GM21526 (cell line): ENCODE data around the gene PHTF2.
"Not testable (repeated sequence)": the region's sequence is repeated elsewhere in the genome, so short reads cannot be mapped to it uniquely, and the experiment has no call there.

Experiments
- ATAC-seq: cut with Tn5 transposase; IDR thresholded peaks from one replicate; pipeline ENCODE4 v1.9.1; 2021; ENCODE audit warnings: moderate library complexity; ENCODE audit not compliant: unreplicated experiment, low FRiP score

The PHTF2 gene

DNA sequence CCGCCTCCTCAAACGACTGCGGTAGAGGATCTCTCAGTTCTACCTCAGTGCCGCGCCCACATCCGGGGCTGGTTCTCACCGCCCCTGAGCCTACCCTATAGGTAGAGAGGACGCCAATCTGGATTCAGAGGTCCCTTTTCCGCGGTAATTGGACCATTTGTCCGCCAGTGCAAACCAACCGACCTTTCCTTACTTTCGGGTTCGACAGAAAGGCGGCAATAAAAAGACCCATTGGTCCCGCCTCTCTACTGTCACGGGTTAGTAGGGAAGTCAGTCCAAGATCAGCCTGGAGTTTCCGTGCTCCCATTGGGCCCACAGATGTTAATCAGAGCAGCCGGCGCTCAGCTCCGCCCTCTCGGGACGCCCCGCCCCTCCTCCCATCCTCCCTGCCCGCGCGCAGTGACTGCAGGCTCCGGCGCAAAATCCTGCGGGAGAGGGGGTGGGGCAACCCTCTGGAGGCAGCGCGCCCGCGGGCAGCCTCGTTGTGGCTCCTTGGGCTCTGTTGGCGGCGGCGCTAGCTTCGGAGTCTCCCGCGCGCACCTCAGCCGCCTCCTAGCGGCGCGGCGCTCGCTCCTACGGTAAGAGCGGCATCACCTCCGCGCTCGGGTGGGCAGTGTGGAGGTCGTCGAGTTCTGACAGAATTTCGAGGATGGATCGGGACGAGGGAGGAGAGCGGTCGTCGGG is at the start of gene PHTF2, which contains the start of gene TMEM60:
PHTF2 (plus strand) TSS at position 380 of the 684 bp plus-strand sequence.
TMEM60 (minus strand) TSS at position 41 of the 684 bp plus-strand sequence. CDS start 4,061 bp downstream, outside the sequence.
- peak; percentile 89 for ATAC-seq

DNA sequence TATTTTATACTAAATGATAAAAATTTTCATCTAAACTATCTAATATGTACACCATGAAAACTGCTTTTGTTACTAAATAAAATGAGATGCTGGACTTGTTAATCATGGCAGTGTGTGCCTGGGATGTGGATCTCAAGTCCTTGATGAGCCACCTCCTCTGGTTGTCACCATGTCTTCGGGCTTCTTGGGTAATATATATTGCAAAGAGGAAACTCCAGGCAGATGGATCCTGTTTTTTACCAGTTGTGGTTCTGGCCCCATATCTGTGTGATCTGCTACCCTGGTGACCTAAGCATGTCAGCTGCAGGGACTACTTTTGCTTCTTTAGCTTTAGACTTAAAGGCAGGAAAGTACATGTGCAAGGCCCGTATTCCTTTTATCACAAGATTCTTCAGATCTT is 46.6 kb upstream of the PHTF2 start:
- no peak for ATAC-seq

DNA sequence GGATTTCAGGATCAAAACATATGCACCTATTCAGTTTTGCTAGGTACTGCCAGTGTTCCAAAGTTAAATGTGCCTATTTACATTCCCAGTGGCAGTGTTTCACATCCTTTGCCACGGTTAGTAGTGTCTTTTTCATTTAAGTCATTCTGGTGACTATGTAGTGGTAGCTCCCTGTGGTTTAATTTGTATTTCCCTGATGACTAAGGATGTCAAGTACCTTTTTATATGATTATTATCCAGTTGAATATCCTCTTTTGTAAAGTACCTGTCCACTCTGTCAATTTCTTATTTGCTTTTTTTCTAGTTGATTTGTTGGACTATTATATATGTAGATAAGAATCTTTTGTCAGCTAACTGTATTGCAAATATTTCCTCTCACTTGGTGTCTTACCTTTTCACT is 45.4 kb upstream of the PHTF2 start:
- ATAC-seq = no peak

DNA sequence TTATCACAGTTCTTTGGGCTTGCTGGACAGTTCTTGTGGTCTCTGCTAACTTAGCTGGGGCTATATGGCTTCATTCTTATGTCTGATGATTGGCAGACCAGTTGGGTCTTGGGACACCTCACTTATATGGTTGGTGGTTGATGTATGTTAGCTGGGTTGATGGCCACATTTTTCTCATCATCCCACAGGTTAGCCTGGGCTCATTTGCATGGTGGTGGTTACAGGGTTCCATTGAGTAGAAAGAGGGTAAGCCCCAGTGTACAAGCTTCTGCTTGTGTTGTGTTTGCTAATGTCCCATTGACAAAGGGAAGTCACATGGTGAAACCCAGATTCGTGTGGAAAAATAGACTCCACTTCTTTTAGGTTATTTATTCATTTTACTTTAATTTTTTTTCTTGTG is 41.0 kb upstream of the PHTF2 start:
- peak; percentile 85 for ATAC-seq

DNA sequence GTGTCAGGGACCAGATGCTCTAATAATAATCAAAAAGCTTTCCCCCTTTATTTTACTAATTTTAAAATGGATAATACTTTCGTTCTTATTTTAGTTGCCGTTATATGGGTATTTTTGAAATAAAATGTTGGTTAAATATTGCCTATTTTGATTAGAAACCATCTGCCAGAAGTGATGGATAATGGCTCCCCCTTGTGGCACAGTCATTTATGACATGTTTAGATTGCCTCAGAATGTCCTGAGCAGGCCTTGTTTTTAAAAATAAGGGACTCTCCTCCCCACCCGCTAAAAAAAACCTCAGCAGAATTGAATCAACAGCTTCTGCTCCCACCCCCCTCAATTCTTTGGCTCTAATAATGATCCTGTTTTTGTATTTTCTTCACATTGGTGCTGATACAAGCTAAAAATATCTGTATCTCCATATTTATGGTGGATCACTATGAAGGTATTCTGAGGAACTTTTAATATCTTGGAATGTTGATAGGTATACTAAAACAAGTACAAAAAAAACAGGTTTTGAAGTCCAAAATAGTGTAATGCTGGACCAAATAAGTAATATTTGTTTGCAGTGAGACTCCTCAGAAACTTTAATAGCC is 39.2 kb upstream of the PHTF2 start:
- no peak for ATAC-seq

DNA sequence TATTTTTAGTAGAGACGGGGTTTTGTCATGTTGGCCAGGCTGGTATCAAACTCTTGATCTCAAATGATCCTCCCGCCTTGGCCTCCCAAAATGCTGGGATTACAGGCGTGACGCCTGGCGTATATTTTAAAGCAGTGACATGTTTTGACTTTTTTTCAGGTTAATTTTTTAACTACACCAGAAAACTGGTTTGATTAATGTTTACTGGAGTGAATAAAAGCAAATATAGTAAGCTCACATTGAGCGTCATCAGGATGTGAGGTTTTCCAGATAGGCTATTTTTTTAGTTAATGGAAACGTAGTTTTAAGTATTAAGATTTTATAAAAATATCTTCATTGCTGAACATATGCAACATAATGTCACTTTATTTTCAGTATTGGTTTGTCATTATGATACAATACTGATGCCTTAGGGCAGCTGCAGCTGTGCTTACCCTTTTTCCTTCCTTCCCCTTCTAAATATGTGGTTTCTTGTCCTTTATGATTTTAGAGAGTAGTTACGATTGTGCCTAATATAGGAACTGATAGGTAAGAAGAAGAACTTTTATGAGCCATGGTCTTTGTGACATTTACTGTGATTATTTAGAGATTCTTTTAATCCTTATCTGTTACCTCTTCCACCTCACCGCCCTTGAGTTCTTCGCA is 37.6 kb upstream of the PHTF2 start:
- no peak for ATAC-seq

DNA sequence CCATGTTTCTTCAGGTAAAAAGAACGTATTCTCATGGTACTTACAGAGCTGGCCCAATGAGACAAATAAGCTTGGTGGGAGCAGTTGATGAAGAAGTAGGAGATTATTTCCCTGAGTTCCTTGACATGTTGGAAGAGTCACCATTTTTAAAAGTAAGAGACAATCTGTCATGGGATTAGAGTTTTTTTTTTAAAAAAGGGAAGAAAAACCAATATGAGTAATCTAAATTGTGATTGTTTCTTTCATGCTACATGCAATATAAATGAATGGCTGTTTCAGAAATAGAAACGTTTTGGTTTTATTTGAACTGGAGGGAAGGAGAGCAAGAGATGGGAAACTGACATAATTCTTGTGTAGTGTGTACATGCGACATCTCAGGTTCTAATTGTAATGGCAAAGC is 33.1 kb upstream of the PHTF2 start:
- ATAC-seq = no peak

DNA sequence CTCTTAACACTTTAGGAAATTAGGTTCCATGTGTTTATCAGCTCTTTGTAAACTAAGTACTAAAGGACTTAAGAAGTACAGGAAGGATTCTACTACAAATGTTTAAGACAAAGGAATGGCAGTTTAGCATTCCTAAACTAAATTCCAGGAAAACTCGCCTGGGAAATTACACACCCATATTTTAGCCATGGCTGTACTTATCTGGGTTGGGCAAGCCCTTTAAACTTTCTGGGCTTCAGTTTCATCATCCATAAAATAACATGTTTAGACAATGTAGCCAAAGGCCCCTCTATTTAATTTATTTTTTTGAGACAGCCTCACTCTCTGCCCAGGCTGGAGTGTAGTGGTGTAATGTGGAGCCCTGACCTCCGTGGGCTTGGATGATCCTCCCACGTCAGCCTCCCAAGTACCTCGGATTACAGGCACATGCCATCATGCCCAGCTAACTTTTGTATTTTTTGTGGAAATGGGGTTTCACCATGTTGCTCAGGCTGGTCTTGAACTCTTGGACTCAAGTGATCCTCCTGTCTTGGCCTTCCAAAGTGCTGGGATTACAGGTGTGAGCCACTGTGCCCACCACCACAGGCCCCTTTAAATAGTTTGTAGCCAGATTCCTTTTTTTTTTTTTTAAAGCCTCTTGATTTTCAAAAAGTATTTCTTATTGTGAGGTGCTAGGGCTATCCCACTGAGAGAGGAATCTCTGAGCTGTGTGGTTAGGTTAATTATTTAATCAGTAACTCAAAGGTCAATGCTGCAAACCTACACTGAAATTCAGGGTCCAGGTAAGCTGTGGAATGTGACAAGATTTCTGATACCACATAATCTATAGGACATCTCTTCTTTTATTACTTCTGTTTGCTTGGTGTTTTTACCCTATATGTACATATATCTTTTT is 32.4 kb upstream of the PHTF2 start:
- no peak for ATAC-seq

DNA sequence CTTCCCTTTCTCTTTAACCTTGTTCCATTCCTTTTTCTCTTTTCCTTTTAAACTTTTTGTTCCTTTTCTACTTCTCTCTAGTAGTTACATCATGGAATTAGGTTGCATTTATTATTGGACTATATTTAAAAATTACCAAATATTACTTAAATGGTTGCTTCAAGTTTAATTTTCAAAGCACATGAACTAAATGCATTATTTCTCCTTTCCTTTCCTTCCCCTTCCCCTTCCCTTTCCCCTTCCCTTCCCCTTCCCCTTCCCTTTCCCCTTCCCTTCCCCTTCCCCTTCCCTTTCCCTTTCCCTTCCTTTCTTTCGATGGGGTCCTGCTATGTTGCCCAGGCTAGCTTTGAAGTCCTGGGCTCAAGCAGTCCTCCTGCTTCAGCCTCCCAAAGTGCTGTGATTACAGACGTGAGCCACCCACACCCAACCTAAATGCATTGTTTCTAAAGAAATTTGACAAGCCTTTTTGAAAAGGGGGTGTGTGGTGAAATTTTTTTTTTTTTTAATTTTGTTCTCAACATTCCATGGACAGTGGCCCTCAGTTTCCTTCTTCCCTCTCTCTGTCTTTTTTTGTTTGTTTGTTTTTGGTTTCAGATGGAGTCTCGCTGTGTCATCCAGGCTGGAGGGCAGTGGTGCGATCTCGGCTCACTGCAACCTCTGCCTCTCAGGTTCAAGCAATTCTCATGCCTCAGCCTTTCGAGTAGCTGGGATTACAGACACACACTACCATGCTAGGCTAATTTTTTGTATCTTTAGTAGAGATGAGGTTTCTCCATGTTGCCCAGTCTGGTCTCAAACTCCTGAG is 31.6 kb upstream of the PHTF2 start:
- ATAC-seq = no peak

DNA sequence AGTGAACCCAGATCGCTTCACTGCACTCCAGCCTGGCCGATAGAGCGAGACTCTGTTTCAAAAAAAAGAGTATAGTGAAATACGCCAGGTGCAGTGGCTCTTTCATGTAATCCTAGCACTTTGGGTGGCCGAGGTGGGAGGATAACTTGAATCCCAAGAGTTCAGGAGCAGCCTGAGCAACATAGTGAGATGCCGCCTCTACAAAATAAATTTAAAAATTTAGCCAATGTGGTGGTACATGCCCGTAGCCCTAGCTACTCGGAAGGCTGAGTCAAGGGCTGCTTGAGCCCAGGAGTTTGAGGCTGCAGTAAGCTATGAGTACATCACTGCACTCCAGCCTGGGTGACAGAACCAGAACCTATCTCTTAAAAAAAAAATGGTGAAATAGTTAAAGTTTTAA is 28.3 kb upstream of the PHTF2 start:
- ATAC-seq = no peak

DNA sequence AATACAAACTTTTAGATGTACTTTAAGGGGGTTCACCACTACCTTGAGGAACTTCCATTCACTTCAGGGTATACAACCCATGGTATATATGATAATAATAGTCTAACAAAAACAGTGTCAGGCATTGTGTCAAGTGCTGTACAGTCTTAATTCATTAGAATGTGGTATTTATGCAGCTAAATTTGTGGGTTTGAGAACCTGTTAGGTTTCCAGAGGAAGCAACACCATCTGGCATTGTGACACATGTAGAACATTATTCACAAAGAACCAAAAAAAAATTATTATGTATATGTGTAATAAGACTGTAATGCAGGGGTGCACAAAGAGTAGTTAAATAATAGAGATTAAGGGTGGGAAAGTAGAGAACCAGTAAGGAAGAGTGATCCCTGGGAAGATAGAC is 26.7 kb upstream of the PHTF2 start:
- ATAC-seq = no peak

DNA sequence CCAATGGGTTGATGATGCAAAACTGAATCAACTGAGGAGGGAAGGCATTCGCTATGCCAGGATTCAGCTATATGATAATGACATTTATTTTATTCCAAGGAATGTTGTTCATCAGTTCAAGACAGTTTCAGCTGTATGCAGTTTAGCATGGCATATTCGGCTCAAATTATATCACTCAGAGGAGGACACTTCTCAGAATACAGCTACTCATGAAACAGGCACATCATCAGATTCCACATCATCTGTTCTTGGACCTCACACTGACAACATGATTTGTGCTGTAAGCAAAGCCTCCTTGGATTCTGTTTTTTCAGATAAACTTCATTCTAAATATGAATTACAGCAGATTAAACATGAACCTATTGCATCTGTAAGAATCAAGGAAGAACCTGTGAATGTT is 20.0 kb upstream of the PHTF2 start:
- no peak for ATAC-seq

DNA sequence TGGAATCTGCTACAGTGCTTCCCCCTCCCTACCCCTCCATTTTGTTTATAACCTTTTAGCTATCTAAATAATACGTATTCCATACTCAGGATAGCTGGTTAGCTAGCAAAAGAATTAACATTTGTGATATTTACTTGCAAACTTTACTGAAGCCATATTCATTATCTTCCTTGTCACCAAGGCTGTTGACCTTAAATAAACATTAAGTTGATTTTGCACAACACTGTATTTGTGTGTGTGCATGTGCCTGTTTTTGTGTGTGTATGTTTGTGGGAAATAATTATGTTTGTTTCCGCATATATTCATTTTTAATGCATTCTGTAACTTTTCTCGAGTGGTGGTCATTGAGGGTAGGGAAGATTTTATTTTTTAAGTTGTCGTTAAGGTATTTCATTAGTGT is 16.2 kb upstream of the PHTF2 start:
- no peak for ATAC-seq

DNA sequence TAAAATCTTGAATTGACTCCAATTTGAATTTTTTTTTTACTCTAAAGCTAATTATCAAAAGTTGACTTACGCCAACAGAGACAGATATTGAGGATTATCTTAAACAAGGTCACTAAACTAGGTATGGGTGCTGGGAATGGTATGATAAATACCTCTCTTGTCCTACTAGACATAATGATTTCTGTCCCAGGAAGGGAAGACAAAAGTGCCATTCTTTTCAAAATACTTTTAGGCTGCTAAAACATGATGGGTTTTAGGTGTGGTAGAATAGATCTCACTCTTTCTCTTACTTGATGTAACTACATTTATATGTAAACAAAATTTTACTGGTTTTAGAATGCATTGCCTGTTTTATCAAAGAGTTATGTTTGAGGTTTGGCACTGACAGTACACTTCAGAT is 15.5 kb upstream of the PHTF2 start:
- ATAC-seq = no peak

DNA sequence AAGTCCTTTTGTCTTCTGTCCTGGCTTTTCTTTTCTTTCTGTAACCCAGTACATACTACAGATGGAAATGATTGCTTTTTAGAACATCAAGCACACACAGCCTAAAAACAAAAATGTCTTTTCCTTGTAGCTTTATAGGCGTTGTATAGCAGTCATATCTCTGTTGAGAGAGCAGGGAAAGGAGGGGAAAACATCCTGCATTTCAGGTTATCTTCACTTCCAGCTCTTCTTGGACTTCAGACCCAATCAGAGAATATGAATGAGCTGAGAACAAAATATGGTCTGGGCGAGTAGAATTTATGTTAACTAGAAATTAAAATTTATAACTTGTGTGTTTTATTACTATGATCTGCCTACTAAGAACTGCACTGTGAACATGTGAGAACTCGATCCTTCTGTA is 15.0 kb upstream of the PHTF2 start:
- ATAC-seq = no peak

DNA sequence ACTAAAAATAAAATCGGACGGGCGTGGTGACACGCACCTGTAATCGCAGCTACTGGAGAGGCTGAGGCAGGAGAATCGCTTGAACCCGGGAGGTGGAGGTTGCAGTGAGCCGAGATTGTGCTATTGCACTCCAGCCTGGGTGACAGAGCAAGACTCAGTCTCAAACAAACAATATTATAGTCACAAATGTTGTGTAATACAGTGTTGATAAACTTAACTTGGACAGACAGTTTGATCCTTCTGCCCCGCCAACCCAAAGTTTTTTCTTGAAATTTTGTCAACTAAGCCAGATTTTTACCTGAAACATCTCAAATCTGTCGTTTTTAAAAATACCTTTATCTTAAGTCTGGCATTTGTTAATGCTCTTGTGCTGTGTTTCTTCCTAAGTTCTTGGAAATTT is 14.1 kb upstream of the PHTF2 start:
- ATAC-seq = not testable (repeated sequence)

DNA sequence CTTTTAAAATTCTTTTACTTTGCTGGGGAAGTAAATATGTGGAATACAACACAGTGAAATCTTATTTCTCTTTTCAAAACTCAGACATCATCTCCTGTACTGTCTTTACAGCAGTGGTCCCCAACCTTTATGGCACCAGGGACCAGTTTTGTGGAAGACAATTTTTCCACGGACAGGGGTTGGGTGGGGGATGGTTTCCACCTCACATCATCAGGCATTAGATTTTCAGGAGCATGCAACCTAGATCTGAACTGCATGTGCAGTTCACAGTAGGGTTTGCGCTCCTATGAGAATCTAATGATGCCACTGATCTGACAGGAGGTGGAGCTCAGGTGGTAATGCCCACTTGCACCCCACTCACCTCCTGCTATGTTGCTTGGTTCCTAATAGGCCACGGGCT is 12.6 kb upstream of the PHTF2 start:
- ATAC-seq = no peak

DNA sequence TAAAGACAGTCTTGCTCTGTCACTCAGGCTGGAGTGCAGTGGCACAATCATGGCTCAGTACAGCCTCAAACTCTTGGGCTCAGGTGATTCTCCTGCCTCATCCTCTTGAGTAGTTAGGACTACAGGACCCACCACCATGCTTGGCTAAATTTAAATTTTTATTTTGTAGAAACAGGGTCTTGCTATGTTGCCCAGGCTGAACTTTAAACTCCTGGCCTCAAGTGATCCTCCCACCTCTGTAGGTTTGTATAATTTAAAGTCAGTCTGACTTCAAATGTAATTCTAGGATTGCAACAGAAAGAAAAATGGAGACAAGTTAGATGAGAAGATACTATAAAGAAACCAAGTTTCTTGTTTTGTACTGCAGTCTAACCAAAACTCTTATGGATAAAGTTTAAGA is 11.8 kb upstream of the PHTF2 start:
- no peak for ATAC-seq

DNA sequence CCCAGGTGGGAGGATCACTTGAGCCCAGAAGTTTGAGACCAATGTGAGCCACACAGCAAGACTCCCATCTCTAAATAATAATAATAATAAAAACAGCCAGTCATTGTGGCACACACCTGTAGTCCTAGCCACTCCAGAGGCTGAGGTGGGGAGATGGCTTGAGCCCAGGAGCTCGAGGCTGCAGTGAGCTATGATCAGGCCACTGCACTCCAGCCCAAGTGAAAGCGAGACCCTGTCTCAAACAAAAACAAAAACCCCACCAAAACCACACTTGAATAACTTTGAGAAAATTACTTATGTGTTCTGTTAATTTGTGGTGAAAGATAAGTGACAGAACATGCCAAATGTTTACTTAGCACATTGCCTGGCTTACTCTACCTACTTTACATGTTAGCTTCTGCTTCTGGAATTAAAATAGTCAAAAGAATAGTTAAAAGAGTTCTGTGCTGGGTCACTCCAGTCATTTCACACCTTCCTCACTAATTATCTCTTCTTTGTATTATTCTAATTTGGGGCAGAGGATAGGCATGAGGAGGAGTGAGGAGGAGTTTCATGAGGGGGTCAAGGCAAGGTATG is 10.2 kb upstream of the PHTF2 start:
- no peak for ATAC-seq

DNA sequence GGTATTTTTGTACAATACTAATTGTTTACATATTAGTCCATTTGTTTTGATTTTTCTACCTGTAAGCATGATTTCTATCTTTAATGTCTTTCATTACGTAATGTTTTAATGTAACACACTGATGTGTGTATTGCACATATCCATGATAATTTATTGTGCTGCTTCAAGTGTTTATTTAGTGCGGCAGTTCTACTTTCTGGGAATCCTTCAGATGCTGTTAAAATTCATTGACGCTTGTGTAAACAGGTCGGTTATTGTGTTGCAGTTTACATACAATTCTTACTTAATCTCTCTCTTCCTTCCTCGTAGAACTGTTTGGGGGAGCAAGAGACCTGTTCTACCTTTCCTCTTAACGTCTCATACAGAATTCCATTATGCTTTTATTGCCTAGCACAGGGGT is 7.2 kb upstream of the PHTF2 start:
- no peak for ATAC-seq
